ENCODE results near the gene CABP1. TPM values are rescaled to one million over a fixed set of nuclear protein-coding genes. Genes with fewer than 3 reads are reported as not detected.

The CABP1 gene
- total RNA-seq, 1 experiment from 2014 or later = 3.0 TPM

- Histone ChIP-seq H3K23ac (ENCODE audit: insufficient read length, low read depth, low read length) (no peak overlapping the region), H4K20me1 (ENCODE audit: control insufficient read depth, insufficient read depth, insufficient read length) (no peaks in the 10 kb centered on the region), H3K27me3 (ENCODE audit: insufficient read depth, low read length) (no peaks in the 10 kb centered on the region), H3K27ac (ENCODE audit: insufficient read length, low read depth, low read length) (no peak overlapping the region), H2BK5ac (ENCODE audit: insufficient read length, low read length) (no peak overlapping the region), H2BK20ac (ENCODE audit: low read depth, low read length, poor library complexity, severe bottlenecking) (no peak overlapping the region), H4K5ac (ENCODE audit: insufficient read length, low read depth, low read length) (no peak overlapping the region), H3K14ac (ENCODE audit: insufficient read depth, low read length) (no peak overlapping the region), H4K91ac (ENCODE audit: insufficient read length, low read depth, low read length) (no peak overlapping the region), H3K23me2 (ENCODE audit: insufficient read length, low read depth, low read length, poor library complexity, severe bottlenecking) (peaks cover 14% of the 10 kb centered on the region), H2AK5ac (ENCODE audit: insufficient read length, low read length) (no peak overlapping the region), H3K9ac (ENCODE audit: extremely low read depth, insufficient read length, low read length) (no peak overlapping the region), H2BK12ac (ENCODE audit: insufficient read length, low read depth, low read length) (no peak overlapping the region), H3K18ac (ENCODE audit: insufficient read length, low read depth, low read length) (no peak overlapping the region), H3K4ac (ENCODE audit: low read depth, low read length) (no peak overlapping the region), H2BK15ac (ENCODE audit: low read depth, low read length) (no peak overlapping the region), H3K79me1 (ENCODE audit: insufficient read depth, low read depth, low read length, poor library complexity, severe bottlenecking) (no peaks in the 10 kb centered on the region), H3K9me3 (ENCODE audit: control insufficient read depth, low read depth, low read length) (no peaks in the 10 kb centered on the region), H4K8ac (replicated peaks; ENCODE audit: insufficient read length, low read depth, low read length) (no peak overlapping the region), H3K79me2 (ENCODE audit: insufficient read depth, low read length) (peaks cover 34% of the 10 kb centered on the region), H3T11ph (ENCODE audit: low read length) (no peak overlapping the region), H3K4me2 (ENCODE audit: insufficient read depth, insufficient read length, low read length) (peak overlapping the region; percentile 97), H3K4me1 (ENCODE audit: insufficient read depth, low read length) (peaks cover 5% of the 10 kb centered on the region; the same call in 1 of the 2 replicates), H3K56ac (ENCODE audit: insufficient read length, low read depth, low read length) (no peak overlapping the region), H2BK120ac (ENCODE audit: low read depth, low read length, poor library complexity, severe bottlenecking) (no peak overlapping the region), H2AFZ (ENCODE audit: low read length) (no peak overlapping the region)
- no CpG with 5 or more reads among the region's 6 CpGs for WGBS (ENCODE audit: extremely low coverage, insufficient read length, low lambda C conversion rate)
- H3K9me3 Mint-ChIP-seq = no peaks in the 10 kb centered on the region
- H3K4me1 Mint-ChIP-seq = peaks cover 58 to 63% of the 10 kb centered on the region in 2 experiments
- no peak for TF ChIP-seq CTCF (conservative IDR thresholded peaks at IDR 0.05)
- H3K27me3 Mint-ChIP-seq (ENCODE audit: low read depth) = no peaks in the 10 kb centered on the region; the same call in 1 of the 2 replicates
- no peak for DNase-seq
- peak overlapping the region in 1 of 3 experiments; percentile 30; a peak in 2 of 7 replicates for H3K27ac Mint-ChIP-seq
- H3K4me3 Mint-ChIP-seq = peak overlapping the region; percentile 89 to 96
- peaks cover 7 to 16% (median 7%) of the 10 kb centered on the region in 3 experiments; a peak in 6 of 7 replicates for H3K36me3 Mint-ChIP-seq (ENCODE audit: insufficient read depth in 1 of 3, low read depth in 3 of 3)
These were observed 49.1 kb downstream of the CABP1 start for GRCh38 chr12:120689397-120690082.
